KMS-11 (cell line): ENCODE results near the gene SRGAP1.
A peak's percentile ranks its signal among the peaks of the same experiment; 100 is the strongest.
"Not testable (repeated sequence)": the region's sequence is repeated elsewhere in the genome, so short reads cannot be mapped to it uniquely, and the experiment has no call there.

Experiments used
- H2AFZ ChIP-seq: fragments of 200-600 bp; sonication (generic); 2 replicates; pipeline ENCODE4 v1.6.1; 2016; ENCODE audit warnings: antibody characterized with exemption, mixed run types, low read depth
- H3K27ac ChIP-seq: fragments of 200-600 bp; sonication (generic); 2 replicates; pipeline ENCODE4 v1.6.1; 2016; ENCODE audit warnings: mild to moderate bottlenecking, mixed run types
- H3K27me3 ChIP-seq: fragments of 200-600 bp; sonication (generic); 2 replicates; pipeline ENCODE4 v1.6.1; 2017; ENCODE audit warnings: mild to moderate bottlenecking, low read depth, mixed run types, moderate library complexity; ENCODE audit not compliant: insufficient read depth
- H3K36me3 ChIP-seq: fragments of 200-600 bp; sonication (generic); 2 replicates; pipeline ENCODE4 v1.6.1; 2017; ENCODE audit warnings: mild to moderate bottlenecking, mixed run types; ENCODE audit not compliant: insufficient read depth
- H3K4me1 ChIP-seq: fragments of 200-600 bp; sonication (generic); 2 replicates; pipeline ENCODE4 v1.6.1; 2016; ENCODE audit warnings: mild to moderate bottlenecking, low read depth, mixed run types; ENCODE audit not compliant: poor library complexity, severe bottlenecking
- H3K4me2 ChIP-seq: fragments of 200-600 bp; sonication (generic); 2 replicates; pipeline ENCODE4 v1.7.0; 2016; ENCODE audit warnings: mild to moderate bottlenecking, mixed run types
- H3K4me3 ChIP-seq: fragments of 200-600 bp; sonication (generic); IDR thresholded peaks from 2 replicates; pipeline ENCODE4 v1.6.1; 2017; ENCODE audit warnings: low read depth, low read length, mixed read lengths; ENCODE audit not compliant: insufficient read depth
- H3K79me2 ChIP-seq: fragments of 200-600 bp; sonication (generic); 2 replicates; pipeline ENCODE4 v1.6.1; 2016; ENCODE audit warnings: low read depth, mixed run types; ENCODE audit not compliant: insufficient read depth
- H3K9ac ChIP-seq: fragments of 200-600 bp; sonication (generic); 2 replicates; pipeline ENCODE4 v1.6.1; 2016; ENCODE audit warnings: mild to moderate bottlenecking, mixed run types
- H4K20me1 ChIP-seq: fragments of 200-600 bp; sonication (generic); 2 replicates; pipeline ENCODE4 v1.6.1; 2016; ENCODE audit warnings: mild to moderate bottlenecking, mixed run types; ENCODE audit not compliant: insufficient read depth
- CTCF ChIP-seq: fragments of 200-600 bp; sonication (generic); conservative IDR thresholded peaks from 2 replicates; pipeline ENCODE4 v1.6.1; 2017; ENCODE audit warnings: low read depth, mild to moderate bottlenecking, antibody characterized with exemption, low read length, moderate library complexity, mixed read lengths

The SRGAP1 gene

DNA sequence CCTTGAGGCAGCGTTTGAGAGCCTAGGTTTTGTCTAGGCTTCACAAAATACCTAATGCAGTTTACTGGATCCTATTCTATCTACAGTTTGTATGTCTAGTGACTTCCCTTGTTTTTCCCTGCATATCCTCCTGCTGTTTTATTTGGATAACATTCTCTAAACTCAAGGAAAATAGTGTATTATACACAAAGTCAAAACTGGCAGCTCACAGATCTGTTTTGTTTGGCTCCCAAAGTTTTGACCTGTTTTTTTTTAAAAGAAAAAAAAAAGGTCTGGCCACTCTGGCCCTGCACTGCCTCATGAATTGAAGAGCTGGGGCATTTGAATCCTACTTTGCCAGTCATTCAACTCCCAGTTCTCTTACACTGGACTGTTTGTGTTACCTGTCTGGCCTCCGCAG lies 222.3 kb downstream of the SRGAP1 start:
- Histone ChIP-seq H3K9ac (no peak overlapping the region), H3K4me1 (no peaks in the 10 kb centered on the region), H3K4me2 (no peak overlapping the region), H3K79me2 (no peaks in the 10 kb centered on the region), H3K27me3 (no peaks in the 10 kb centered on the region), H3K36me3 (no peaks in the 10 kb centered on the region), H3K4me3 (no peak overlapping the region), H2AFZ (no peak overlapping the region), H3K27ac (no peak overlapping the region), H4K20me1 (no peaks in the 10 kb centered on the region)
- no peak for TF ChIP-seq CTCF

DNA sequence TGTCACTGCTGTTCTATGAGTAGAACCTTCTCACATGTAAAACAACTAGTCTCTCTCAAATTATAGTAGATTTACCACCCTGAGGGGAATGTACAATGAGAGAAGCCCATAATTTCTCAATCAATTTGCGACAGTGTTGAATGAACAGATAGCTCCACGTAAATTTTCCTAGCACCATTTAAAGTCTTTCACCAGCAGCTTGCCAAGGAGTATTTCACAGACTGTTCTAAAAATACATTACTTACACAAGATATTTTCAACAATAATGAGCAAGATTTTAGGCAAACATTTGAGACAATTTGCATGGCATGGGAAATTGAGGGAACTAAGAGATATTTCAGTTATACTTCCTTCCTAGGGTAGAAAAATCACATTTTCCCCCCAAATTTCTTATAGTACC lies 226.0 kb downstream of the SRGAP1 start:
- Histone ChIP-seq H3K27ac (no peak overlapping the region), H3K4me1 (no peaks in the 10 kb centered on the region), H3K9ac (no peak overlapping the region), H3K4me2 (no peak overlapping the region), H2AFZ (no peak overlapping the region), H3K4me3 (no peak overlapping the region), H3K79me2 (no peaks in the 10 kb centered on the region), H3K27me3 (no peaks in the 10 kb centered on the region), H3K36me3 (no peaks in the 10 kb centered on the region), H4K20me1 (no peaks in the 10 kb centered on the region)
- TF ChIP-seq CTCF: no peak

DNA sequence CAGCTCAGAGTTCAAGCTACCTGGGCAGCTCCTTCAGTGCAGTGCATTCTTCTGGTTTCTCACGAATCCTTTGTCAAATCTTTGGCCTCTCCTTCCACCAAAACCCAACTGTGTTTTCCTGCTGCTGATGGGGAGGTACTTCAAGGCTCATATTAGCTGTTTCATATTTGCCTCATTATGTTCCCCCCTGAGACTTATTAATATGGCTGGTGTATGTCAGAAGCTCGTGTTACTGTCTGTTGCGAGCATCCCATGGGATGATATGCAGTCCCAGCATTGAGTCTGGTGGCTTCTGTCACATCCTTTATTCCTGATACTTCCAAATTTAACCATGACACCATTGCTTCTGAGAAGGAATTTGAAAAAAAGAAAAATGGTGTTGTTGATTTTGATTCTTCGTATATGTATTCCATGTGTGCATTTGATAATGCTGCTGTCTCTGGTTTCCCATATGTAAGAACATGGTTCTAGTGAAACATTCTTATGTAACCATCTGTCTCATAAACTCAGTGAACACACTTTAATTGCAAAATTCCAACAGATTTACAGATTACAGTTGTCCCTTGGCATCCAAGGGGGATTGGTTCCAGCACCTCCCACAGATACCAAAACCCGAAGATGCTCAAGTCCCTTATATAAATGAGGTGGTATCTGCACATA lies 228.5 kb downstream of the SRGAP1 start:
- Histone ChIP-seq H3K79me2 (no peaks in the 10 kb centered on the region), H3K9ac (no peak overlapping the region)

DNA sequence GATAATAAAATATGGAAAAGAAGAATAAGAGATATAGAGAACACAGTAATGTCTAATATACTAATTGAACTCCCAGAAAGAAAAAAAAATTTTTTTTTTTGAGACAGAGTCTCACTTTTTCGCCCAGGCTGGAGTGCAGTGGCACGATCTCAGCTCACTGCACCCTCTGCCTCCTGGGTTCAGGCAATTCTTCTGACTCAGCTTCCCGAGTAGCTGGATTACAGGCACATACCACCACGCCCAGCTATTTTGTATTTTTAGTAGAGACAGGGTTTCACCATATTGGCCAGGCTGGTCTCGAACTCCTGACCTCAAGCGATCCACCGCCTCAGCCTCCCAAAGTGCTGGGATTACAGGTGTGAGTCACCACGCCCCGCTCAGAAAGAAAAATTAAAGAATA lies 232.1 kb downstream of the SRGAP1 start:
- not testable (repeated sequence) for H3K9ac ChIP-seq, H3K79me2 ChIP-seq, H3K36me3 ChIP-seq, H2AFZ ChIP-seq, H3K27ac ChIP-seq, H4K20me1 ChIP-seq, H3K4me3 ChIP-seq, H3K27me3 ChIP-seq, H3K4me1 ChIP-seq, H3K4me2 ChIP-seq

More for the DNA sequence above, 228.5 kb downstream of the SRGAP1 start:
- Histone ChIP-seq H3K4me1 (no peaks in the 10 kb centered on the region), H4K20me1 (no peaks in the 10 kb centered on the region), H3K4me2 (no peak overlapping the region), H3K4me3 (no peak overlapping the region), H3K27me3 (no peaks in the 10 kb centered on the region), H3K36me3 (no peaks in the 10 kb centered on the region), H2AFZ (no peak overlapping the region), H3K27ac (no peak overlapping the region)
- TF ChIP-seq CTCF: no peak

- Histone ChIP-seq H3K4me3 (no peak overlapping the region), H3K27ac (no peak overlapping the region), H3K79me2 (no peaks in the 10 kb centered on the region), H3K27me3 (no peaks in the 10 kb centered on the region), H4K20me1 (no peaks in the 10 kb centered on the region), H3K4me1 (no peaks in the 10 kb centered on the region), H3K36me3 (no peaks in the 10 kb centered on the region), H2AFZ (no peak overlapping the region), H3K9ac (no peak overlapping the region), H3K4me2 (no peak overlapping the region)
- TF ChIP-seq CTCF: 0 out of 2 replicates have a peak, but pooled peaks have one; percentile 9
Measured at GRCh38 chr12:64077922-64078321, 233.4 kb downstream of the SRGAP1 start.
